Right lobe of liver (tissue), 6 donors: Measurements from ENCODE around the gene KAZN. TPM values are rescaled to one million over a fixed set of nuclear protein-coding genes. Genes with fewer than 3 reads are reported as not detected.
"Not testable (repeated sequence)": the region's sequence is repeated elsewhere in the genome, so short reads cannot be mapped to it uniquely, and the experiment has no call there.

Experiments
- ATAC-seq, 4 donors: fragments of 200-7000 bp; cut with Tn5 transposase; one replicate each; pipeline ENCODE4 v1.9.1; 2020; ENCODE audit warnings: mild to moderate bottlenecking in 4 of 4, moderate library complexity in 4 of 4
- DNase-seq, 3 donors: peaks; one replicate each; pipeline ENCODE4 v3.0.0-alpha.2; 2020
- H3K27ac ChIP-seq, 3 donors: fragments of 200-600 bp; one replicate each; pipeline ENCODE4 v1.8.0; 2022
- H3K27me3 ChIP-seq, 2 donors: fragments of 200-600 bp; one replicate each; pipeline ENCODE4 v1.8.0; 2022
- H3K36me3 ChIP-seq, 4 donors: fragments of 200-600 bp; sonication (generic) in 1 of 4; one replicate each; pipeline versions ENCODE4 v1.5.1 to v1.8.0; 2017 to 2022; ENCODE audit warnings: control low read depth in 1 of 4
- H3K4me1 ChIP-seq, 4 donors: fragments of 200-600 bp; sonication (generic) in 1 of 4; one replicate each; pipeline versions ENCODE4 v1.5.1 to v1.8.0; 2017 to 2022; ENCODE audit warnings: control low read depth in 1 of 4
- H3K4me3 ChIP-seq, 3 donors: fragments of 200-600 bp; one replicate each; pipeline ENCODE4 v1.8.0; 2022
- H3K9me3 ChIP-seq, 4 donors: fragments of 200-600 bp; sonication (generic) in 1 of 4; one replicate each; pipeline versions ENCODE4 v1.5.1 to v1.8.0; 2017 to 2022; ENCODE audit warnings: control low read depth in 1 of 4
- POLR2A ChIP-seq: fragments of 450-650 bp; IDR thresholded peaks from one replicate; pipeline ENCODE4 v1.6.1; 2017; ENCODE audit warnings: antibody characterized with exemption, mild to moderate bottlenecking
- WGBS: methylation state at CpG from one replicate; pipeline ENCODE4 v1.1.6; 2018; ENCODE audit warnings: low coverage, low lambda C conversion rate; ENCODE audit not compliant: insufficient coverage; ENCODE audit errors: missing lambda C conversion rate; 5-methylcytosine and 5-hydroxymethylcytosine counted together
- intact Hi-C, 2 donors: fragments of 100-400 bp; cut with DNase I; formaldehyde crosslinking; loops; one replicate each; pipeline versions ENCODE4 v1.11.2 to v1.14.1; 2022
- total RNA-seq, 6 experiments: library from RNA; depleted of rRNA in 2 of 6; stranded (reverse); fragments of >200 nt in 2 of 6; fragmentation: NEBNext Ultra II Directional in 3 of 6; extraction: Animal tissue kit (Norgen Biotek cat#: 25700) in 3 of 6; gene quantifications; one replicate each; pipeline versions ENCODE4 v1.1.0 to v1.2.4, GENCODE V29; 2016 to 2023
- TF ChIP-seq, protein P1 (sequence below), 4 donors: fragments of 200-600 bp in 3 of 4; fragments of 450-650 bp in 1 of 4; IDR thresholded peaks; one replicate each; pipeline versions ENCODE4 v1.5.1 to v1.8.0; 2016 to 2022; ENCODE audit warnings: antibody characterized with exemption in 4 of 4, mild to moderate bottlenecking in 2 of 4
- donor health status: DM: no; HTN: yes; CAD: no.
- donor health status: DM: no; HTN: no; CAD: no.
- donor health status: DM: no; HTN: no; CAD: no.
- donor health status: DM: no; HTN: yes; CAD: no.
- donor health status: DM: no; HTN: yes; CAD: no.

KAZN gene
- total RNA-seq, 6 experiments from 2014 or later, result 1.5 to 7.2 (median 2.7) TPM

DNA sequence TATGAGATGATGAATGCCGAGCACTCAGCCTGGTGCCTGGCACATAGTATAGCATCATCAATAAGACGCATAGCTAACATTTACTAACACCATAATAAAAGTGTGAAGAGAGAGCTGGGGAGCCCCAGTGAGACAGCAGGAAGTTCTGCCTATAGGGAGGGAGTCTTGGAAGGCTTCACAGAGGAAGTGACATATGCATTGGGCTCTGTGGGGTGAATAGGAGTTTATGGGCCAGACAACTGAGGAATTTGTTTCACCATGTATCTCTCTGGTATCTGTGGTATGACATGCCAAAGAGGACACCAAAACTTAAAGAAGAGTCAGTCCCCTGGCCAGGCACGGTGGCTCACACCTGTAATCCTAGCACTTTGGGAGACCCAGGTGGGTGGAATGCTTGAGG lies 436.8 kb downstream of the KAZN start:
- DNase-seq (no peak), ATAC-seq (no peak)
- TF ChIP-seq POLR2A, result no peak
- TF ChIP-seq, protein P1, sequence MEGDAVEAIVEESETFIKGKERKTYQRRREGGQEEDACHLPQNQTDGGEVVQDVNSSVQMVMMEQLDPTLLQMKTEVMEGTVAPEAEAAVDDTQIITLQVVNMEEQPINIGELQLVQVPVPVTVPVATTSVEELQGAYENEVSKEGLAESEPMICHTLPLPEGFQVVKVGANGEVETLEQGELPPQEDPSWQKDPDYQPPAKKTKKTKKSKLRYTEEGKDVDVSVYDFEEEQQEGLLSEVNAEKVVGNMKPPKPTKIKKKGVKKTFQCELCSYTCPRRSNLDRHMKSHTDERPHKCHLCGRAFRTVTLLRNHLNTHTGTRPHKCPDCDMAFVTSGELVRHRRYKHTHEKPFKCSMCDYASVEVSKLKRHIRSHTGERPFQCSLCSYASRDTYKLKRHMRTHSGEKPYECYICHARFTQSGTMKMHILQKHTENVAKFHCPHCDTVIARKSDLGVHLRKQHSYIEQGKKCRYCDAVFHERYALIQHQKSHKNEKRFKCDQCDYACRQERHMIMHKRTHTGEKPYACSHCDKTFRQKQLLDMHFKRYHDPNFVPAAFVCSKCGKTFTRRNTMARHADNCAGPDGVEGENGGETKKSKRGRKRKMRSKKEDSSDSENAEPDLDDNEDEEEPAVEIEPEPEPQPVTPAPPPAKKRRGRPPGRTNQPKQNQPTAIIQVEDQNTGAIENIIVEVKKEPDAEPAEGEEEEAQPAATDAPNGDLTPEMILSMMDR (IDR thresholded peaks at IDR 0.05), result no peak
- H3K9me3 ChIP-seq, result no peaks in the 10 kb centered on the region
- no peaks in the 10 kb centered on the region for H3K4me1 ChIP-seq
- no peak overlapping the region for H3K27ac ChIP-seq
- H3K27me3 ChIP-seq, result no peaks in the 10 kb centered on the region
- intact Hi-C loops, result no loop called here
- H3K36me3 ChIP-seq, result no peaks in the 10 kb centered on the region
- WGBS, result 71% methylated on average over 1 of the region's 3 CpGs
- H3K4me3 ChIP-seq, result no peak overlapping the region

DNA sequence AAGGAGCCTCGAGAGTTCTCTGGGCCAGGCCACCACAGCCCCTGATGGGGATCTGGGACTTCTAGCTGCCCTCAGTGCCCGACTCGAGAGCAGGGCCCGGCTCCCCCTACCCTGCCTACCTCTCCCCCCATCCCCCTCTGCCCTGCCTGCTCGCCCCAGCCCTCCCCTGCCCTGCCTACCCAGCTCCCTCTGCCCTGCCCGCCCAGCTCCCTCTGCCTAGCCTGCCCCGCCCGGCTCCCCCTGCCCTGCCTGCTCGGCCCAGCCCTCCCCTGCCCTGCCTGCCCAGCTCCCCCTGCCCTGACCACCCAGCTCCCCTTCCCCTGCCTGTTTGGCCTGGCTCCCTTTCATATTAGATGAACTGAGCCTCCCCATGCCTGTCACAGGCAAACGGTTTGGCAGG lies 437.6 kb downstream of the KAZN start:
- H3K27ac ChIP-seq, result no peak overlapping the region
- H3K27me3 ChIP-seq, result no peaks in the 10 kb centered on the region
- 57% methylated on average over 5 of the region's 10 CpGs for WGBS
- peak in 1 of 4 donors; percentile 8 for ATAC-seq
- no peaks in the 10 kb centered on the region for H3K36me3 ChIP-seq
- H3K4me1 ChIP-seq, result no peaks in the 10 kb centered on the region
- H3K4me3 ChIP-seq, result no peak overlapping the region
- TF ChIP-seq POLR2A, result no peak
- no peaks in the 10 kb centered on the region for H3K9me3 ChIP-seq
- intact Hi-C loops, result no loop called here
- no peak for DNase-seq

DNA sequence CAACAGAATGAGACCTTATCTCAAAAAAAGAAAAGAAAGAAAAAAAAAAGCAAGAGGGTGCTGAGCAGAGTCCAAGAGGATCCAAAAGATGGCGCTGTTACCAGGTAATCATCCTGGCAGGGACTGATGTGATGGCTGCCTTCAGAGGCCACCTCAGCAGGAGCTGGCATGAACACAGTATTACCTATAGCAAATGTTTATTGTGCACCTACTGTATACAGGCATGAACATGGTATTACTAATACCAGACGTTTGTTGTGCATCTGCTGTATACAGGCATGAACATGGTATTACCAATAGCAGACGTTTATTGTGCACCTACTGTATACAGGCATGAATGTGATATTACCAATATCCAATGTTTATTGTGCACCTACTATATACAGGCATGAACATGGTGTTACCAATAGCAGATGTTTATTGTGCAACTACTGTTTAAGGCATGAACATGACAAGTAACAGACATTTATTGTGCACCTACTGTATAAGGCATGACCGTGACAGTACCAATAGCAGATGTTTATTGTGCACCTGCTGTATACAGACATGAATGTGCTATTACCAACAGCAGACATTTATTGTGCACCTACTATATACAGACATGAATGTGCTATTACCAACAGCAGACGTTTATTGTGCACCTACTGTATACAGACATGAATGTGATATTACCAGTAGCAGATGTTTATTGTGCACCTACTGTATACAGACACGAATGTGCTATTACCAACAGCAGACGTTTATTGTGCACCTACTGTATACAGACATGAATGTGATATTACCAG lies 439.9 kb downstream of the KAZN start:
- Histone ChIP-seq H3K27me3 (no peaks in the 10 kb centered on the region), H3K4me3 (no peak overlapping the region), H3K4me1 (no peaks in the 10 kb centered on the region), H3K9me3 (no peaks in the 10 kb centered on the region), H3K27ac (no peak overlapping the region), H3K36me3 (no peaks in the 10 kb centered on the region)
- 70% methylated on average over 4 of the region's 7 CpGs for WGBS
- ATAC-seq (no peak), DNase-seq (no peak)
- no peak for TF ChIP-seq POLR2A
- TF ChIP-seq, protein P1 (IDR thresholded peaks at IDR 0.05), result peak in 1 of 4 donors; percentile 17
- intact Hi-C loops, result no loop called here

DNA sequence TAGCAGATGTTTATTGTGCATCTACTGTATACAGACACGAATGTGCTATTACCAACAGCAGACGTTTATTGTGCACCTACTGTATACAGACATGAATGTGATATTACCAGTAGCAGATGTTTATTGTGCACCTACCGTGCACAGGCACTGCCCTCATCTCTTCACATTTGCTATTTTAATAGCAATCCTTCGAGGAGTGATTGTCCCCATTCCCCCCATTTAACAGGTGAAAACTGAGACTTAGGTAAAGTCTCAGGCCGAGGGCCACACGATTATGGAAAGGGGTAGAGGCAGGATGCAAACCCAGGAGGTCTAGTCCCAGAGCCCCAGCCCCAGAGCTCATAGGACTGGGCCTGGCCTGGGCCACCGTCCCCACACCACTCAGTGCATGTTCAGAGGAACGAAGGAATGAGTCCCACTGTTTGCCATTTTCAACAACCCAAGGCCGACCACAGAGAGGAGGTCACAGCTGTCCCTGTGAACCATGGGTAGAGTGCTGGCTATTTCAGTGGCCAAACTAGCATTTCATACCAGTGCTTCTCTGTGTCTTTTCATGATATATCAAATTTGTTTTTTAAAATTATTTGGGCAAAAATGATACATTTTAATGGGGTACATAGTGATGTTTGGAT lies 440.6 kb downstream of the KAZN start:
- DNase-seq (no peak), ATAC-seq (no peak)
- Histone ChIP-seq H3K4me1 (no peaks in the 10 kb centered on the region), H3K9me3 (no peaks in the 10 kb centered on the region), H3K27ac (no peak overlapping the region), H3K4me3 (no peak overlapping the region), H3K36me3 (no peaks in the 10 kb centered on the region), H3K27me3 (no peaks in the 10 kb centered on the region)
- whole genome bisulfite sequencing, result 67% methylated on average over 5 of the region's 9 CpGs
- no peak for TF ChIP-seq POLR2A
- TF ChIP-seq, protein P1 (IDR thresholded peaks at IDR 0.05), result no peak
- intact Hi-C loops, result no loop called here

DNA sequence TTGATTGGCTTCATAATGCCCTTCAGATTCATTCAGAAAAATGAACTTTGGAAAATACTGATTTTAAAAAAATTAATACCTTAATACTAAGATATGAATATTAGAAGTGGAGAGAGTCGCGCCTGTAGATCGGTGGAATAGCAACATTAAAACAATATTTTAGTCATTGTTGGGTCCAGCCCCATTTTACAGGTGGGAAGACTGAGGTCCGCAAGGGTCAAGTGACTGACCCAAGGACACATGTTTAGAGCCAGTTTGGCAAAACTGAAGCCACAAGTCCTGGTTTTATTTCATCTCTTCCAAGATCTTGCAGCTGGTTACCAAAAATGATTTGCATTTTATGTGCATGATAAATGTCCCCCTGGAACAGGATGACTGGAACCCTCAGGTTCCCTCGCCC lies 441.4 kb downstream of the KAZN start:
- TF ChIP-seq, protein P1 (IDR thresholded peaks at IDR 0.05), result no peak
- TF ChIP-seq POLR2A, result no peak
- DNase-seq (no peak), ATAC-seq (no peak)
- no peak overlapping the region for H3K4me3 ChIP-seq
- H3K27me3 ChIP-seq, result no peaks in the 10 kb centered on the region
- WGBS, result 87% methylated on average over 4 of the region's 5 CpGs
- intact Hi-C loops, result no loop called here
- no peaks in the 10 kb centered on the region for H3K9me3 ChIP-seq
- no peak overlapping the region for H3K27ac ChIP-seq
- no peaks in the 10 kb centered on the region for H3K36me3 ChIP-seq
- no peaks in the 10 kb centered on the region for H3K4me1 ChIP-seq

DNA sequence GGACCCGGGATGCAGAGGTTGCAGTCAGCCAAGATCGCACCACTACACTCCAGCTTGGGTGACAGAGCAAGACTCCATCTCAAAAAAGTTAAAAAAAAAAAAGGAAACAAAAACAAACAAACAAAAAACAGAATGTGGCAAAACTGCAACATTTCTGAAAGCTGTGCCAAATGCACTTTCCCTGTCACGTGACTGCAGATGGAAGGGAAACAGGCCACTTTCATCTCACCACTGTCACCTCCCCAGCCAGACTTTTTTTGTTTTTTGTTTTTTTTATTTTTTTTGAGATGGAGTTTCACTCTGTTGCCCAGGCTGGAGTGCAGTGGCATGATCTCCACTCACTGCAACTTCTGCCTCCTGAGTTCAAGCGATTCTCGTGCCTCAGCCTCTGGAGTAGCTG lies 442.2 kb downstream of the KAZN start:
- H3K9me3 ChIP-seq, DNase-seq, H3K27me3 ChIP-seq, H3K27ac ChIP-seq, H3K4me1 ChIP-seq, H3K36me3 ChIP-seq, ATAC-seq, intact Hi-C loops, H3K4me3 ChIP-seq: not testable (repeated sequence)
- WGBS, result 70% methylated on average over 4 of the region's 5 CpGs
